ENCODE data around the gene DNAH8.

Gene DNAH8

GRCh38 chr6:39029156-39030011, 314.3 kb downstream of the DNAH8 start:
- no peak for DNase-seq

- no peak for DNase-seq
Measured at GRCh38 chr6:39035681-39036080, 320.6 kb downstream of the DNAH8 start.

- DNase-seq, result no peak
Measured at GRCh38 chr6:39037082-39037508, 322.0 kb downstream of the DNAH8 start.

GRCh38 chr6:39037707-39038106, 322.6 kb downstream of the DNAH8 start:
- DNase-seq, result no peak

- no peak for DNase-seq
Measured at GRCh38 chr6:39040080-39040673, 325.1 kb downstream of the DNAH8 start.

GRCh38 chr6:39041072-39041471, 326.0 kb downstream of the DNAH8 start:
- DNase-seq, result no peak

GRCh38 chr6:39043776-39044175, 328.7 kb downstream of the DNAH8 start:
- no peak for DNase-seq

GRCh38 chr6:39044181-39044580, 329.1 kb downstream of the DNAH8 start:
- no peak for DNase-seq

GRCh38 chr6:39047434-39048327, 332.6 kb downstream of the DNAH8 start:
- DNase-seq, result no peak

GRCh38 chr6:39048481-39049399, 333.6 kb downstream of the DNAH8 start, which contains the start of gene GLP1R:
Gene GLP1R (plus strand): TSS chr6:39048781. CDS start chr6:39048841, 60 bp downstream.
- DNase-seq, result no peak

GRCh38 chr6:39049575-39050283, 334.6 kb downstream of the DNAH8 start:
- no peak for DNase-seq

- DNase-seq, result no peak
Measured at GRCh38 chr6:39050453-39051112, 335.5 kb downstream of the DNAH8 start.

- DNase-seq, result peak; percentile 19
Measured at GRCh38 chr6:39051399-39052122, 336.4 kb downstream of the DNAH8 start.

- DNase-seq, result no peak
Measured at GRCh38 chr6:39053016-39053624, 338.0 kb downstream of the DNAH8 start.

GRCh38 chr6:39053854-39054576, 338.9 kb downstream of the DNAH8 start:
- DNase-seq, result no peak

GRCh38 chr6:39054577-39055142, 339.5 kb downstream of the DNAH8 start:
- no peak for DNase-seq

- no peak for DNase-seq
Measured at GRCh38 chr6:39055661-39056060, 340.6 kb downstream of the DNAH8 start.

- no peak for DNase-seq
Measured at GRCh38 chr6:39056191-39056590, 341.1 kb downstream of the DNAH8 start.

GRCh38 chr6:39056681-39057080, 341.6 kb downstream of the DNAH8 start:
- DNase-seq, result no peak
